ENCODE data around the gene DEPDC5. TPM values are rescaled to one million over a fixed set of nuclear protein-coding genes. Genes with fewer than 3 reads are reported as not detected.
"Not testable (repeated sequence)": the region's sequence is repeated elsewhere in the genome, so short reads cannot be mapped to it uniquely, and the experiment has no call there.

The DEPDC5 gene
- total RNA-seq, 2 donors from 2014 or later: 10.9 to 37.5 TPM

- no peak for TF ChIP-seq POLR2A (IDR thresholded peaks at IDR 0.05)
- TF ChIP-seq POLR2AphosphoS5 (IDR thresholded peaks at IDR 0.05): no peak
- TF ChIP-seq, protein P1, sequence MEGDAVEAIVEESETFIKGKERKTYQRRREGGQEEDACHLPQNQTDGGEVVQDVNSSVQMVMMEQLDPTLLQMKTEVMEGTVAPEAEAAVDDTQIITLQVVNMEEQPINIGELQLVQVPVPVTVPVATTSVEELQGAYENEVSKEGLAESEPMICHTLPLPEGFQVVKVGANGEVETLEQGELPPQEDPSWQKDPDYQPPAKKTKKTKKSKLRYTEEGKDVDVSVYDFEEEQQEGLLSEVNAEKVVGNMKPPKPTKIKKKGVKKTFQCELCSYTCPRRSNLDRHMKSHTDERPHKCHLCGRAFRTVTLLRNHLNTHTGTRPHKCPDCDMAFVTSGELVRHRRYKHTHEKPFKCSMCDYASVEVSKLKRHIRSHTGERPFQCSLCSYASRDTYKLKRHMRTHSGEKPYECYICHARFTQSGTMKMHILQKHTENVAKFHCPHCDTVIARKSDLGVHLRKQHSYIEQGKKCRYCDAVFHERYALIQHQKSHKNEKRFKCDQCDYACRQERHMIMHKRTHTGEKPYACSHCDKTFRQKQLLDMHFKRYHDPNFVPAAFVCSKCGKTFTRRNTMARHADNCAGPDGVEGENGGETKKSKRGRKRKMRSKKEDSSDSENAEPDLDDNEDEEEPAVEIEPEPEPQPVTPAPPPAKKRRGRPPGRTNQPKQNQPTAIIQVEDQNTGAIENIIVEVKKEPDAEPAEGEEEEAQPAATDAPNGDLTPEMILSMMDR (IDR thresholded peaks at IDR 0.05): no peak
- Histone ChIP-seq H3K36me3 (peaks cover 0 to 7% of the 10 kb centered on the region in 2 donors), H3K9me3 (no peaks in the 10 kb centered on the region), H3K4me1 (replicated peaks) (no peaks in the 10 kb centered on the region), H3K27me3 (replicated peaks; ENCODE audit: insufficient read depth) (no peaks in the 10 kb centered on the region), H3K4me3 (no peak overlapping the region), H3K27ac (no peak overlapping the region)
- WGBS: 94% methylated on average over 4 of the region's 4 CpGs
- intact Hi-C loops (cut with DNase I): no loop called here
- DNase-seq (ENCODE audit: low spot score): no peak
Measured at GRCh38 chr22:31768422-31769059, 14.7 kb downstream of the DEPDC5 start.

- Histone ChIP-seq H3K4me1 (replicated peaks) (no peaks in the 10 kb centered on the region), H3K27ac (no peak overlapping the region), H3K4me3 (no peak overlapping the region), H3K9me3 (no peaks in the 10 kb centered on the region), H3K27me3 (replicated peaks; ENCODE audit: insufficient read depth) (no peaks in the 10 kb centered on the region), H3K36me3 (peaks cover 0 to 4% of the 10 kb centered on the region in 2 donors)
- no peak for TF ChIP-seq POLR2AphosphoS5 (IDR thresholded peaks at IDR 0.05)
- TF ChIP-seq, protein P1 (IDR thresholded peaks at IDR 0.05): no peak
- TF ChIP-seq POLR2A (IDR thresholded peaks at IDR 0.05): no peak
- 71% methylated on average over 5 of the region's 5 CpGs for WGBS
- intact Hi-C loops (cut with DNase I): no loop called here
- no peak for DNase-seq (ENCODE audit: low spot score)
Measured at GRCh38 chr22:31773416-31773815, 19.6 kb downstream of the DEPDC5 start.

DNA sequence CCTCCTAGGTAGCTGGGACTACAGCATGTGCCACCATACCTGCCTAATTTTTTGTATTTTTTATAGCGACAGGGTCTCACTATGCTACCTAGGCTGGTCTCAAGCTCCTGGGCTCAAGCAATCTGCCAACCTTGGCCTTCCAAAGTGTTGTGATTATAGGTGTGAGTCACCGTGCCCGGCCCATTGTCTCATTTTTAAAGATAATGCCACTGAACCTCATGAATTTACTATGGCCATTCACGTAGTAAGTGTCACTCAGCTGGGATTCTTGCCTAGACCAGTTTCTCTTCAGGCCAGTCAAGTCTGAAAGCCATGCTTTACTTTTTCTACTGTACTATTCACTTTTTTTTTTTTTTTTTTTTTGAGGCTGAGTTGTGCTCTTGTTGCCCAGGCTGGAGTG, 22.4 kb downstream of the DEPDC5 start:
- 61% methylated on average over 4 of the region's 4 CpGs for WGBS
- H3K4me1 ChIP-seq (replicated peaks): no peaks in the 10 kb centered on the region
- no peaks in the 10 kb centered on the region for H3K27me3 ChIP-seq (replicated peaks; ENCODE audit: insufficient read depth)
- H3K4me3 ChIP-seq: no peak overlapping the region
- no peak for TF ChIP-seq POLR2A (IDR thresholded peaks at IDR 0.05)
- TF ChIP-seq POLR2AphosphoS5 (IDR thresholded peaks at IDR 0.05): no peak
- TF ChIP-seq, protein P1 (IDR thresholded peaks at IDR 0.05): no peak
- H3K27ac ChIP-seq: no peak overlapping the region
- intact Hi-C loops (cut with DNase I): no loop called here
- no peaks in the 10 kb centered on the region for H3K9me3 ChIP-seq
- no peak for DNase-seq (ENCODE audit: low spot score)
- H3K36me3 ChIP-seq: peaks cover 5% of the 10 kb centered on the region in 2 donors

GRCh38 chr22:31789803-31790202, 36.0 kb downstream of the DEPDC5 start:
- TF ChIP-seq POLR2A (IDR thresholded peaks at IDR 0.05): no peak
- TF ChIP-seq POLR2AphosphoS5 (IDR thresholded peaks at IDR 0.05): no peak
- TF ChIP-seq, protein P1 (IDR thresholded peaks at IDR 0.05): no peak
- Histone ChIP-seq H3K9me3 (no peaks in the 10 kb centered on the region), H3K4me3 (no peak overlapping the region), H3K4me1 (replicated peaks) (no peaks in the 10 kb centered on the region), H3K27me3 (replicated peaks; ENCODE audit: insufficient read depth) (no peaks in the 10 kb centered on the region), H3K36me3 (no peaks in the 10 kb centered on the region), H3K27ac (no peak overlapping the region)
- 86% methylated on average over 3 of the region's 3 CpGs for WGBS
- no peak for DNase-seq (ENCODE audit: low spot score)
- intact Hi-C loops (cut with DNase I): no loop called here

DNA sequence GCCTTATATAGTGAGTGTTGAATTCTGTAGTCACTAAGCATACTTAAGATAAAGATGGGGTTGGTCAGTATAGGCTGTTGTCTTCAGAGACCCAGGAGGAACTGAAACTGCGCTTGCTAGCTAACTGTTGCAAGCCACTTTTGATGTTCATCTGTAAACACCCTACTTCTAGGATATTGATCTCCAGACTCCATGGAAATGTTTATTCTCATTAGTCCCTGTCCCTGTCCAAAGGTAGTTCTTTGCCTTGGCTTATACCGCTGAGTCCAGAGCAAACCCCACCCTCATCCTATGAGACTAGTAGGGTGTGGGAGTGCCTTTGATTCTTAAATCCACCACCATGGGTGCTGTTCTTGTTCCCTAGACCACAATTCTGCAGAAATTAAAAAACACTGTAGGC, 36.4 kb downstream of the DEPDC5 start:
- no peak for DNase-seq (ENCODE audit: low spot score)
- TF ChIP-seq, protein P1 (IDR thresholded peaks at IDR 0.05): no peak
- TF ChIP-seq POLR2A (IDR thresholded peaks at IDR 0.05): no peak
- no peak for TF ChIP-seq POLR2AphosphoS5 (IDR thresholded peaks at IDR 0.05)

DNA sequence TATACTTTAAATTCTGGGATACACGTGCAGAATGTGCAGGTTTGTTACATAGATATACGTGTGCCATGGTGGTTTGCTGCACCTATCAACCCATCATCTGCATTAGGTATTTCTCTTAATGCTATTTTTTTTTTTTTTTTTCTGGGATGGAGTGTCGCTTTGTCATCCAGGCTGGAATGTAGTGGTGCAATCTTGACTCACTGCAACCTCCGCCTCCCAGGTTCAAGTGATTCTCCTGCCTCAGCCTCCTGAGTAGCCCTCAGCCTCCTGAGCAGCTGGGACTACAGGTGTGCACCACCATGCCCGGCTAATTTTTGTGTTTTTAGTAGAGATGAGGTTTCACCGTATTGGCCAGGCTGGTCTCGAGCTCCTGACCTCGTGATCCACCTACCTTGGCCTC, 45.5 kb downstream of the DEPDC5 start:
- H3K27ac ChIP-seq; DNase-seq (ENCODE audit: low spot score); H3K4me3 ChIP-seq; H3K36me3 ChIP-seq; H3K4me1 ChIP-seq (replicated peaks); intact Hi-C loops (cut with DNase I); H3K27me3 ChIP-seq (replicated peaks; ENCODE audit: insufficient read depth); H3K9me3 ChIP-seq: not testable (repeated sequence)
- 86% methylated on average over 8 of the region's 8 CpGs for WGBS

More for the DNA sequence above, 36.4 kb downstream of the DEPDC5 start:
- 95% methylated on average over 2 of the region's 2 CpGs for WGBS
- Histone ChIP-seq H3K4me3 (no peak overlapping the region), H3K4me1 (replicated peaks) (no peaks in the 10 kb centered on the region), H3K27ac (no peak overlapping the region), H3K36me3 (no peaks in the 10 kb centered on the region), H3K9me3 (no peaks in the 10 kb centered on the region), H3K27me3 (replicated peaks; ENCODE audit: insufficient read depth) (no peaks in the 10 kb centered on the region)
- intact Hi-C loops (cut with DNase I): no loop called here
